Adrenal gland (tissue), 12 donors: ENCODE measurements around the gene SPECC1L. TPM values are rescaled to one million over a fixed set of nuclear protein-coding genes. Genes with fewer than 3 reads are reported as not detected.

ENCODE experiments used
- DNase-seq, 7 donors: peaks; one replicate each; pipeline ENCODE4 v3.0.0-alpha.2; 2019 to 2020
- H3K27ac ChIP-seq, 5 donors: fragments of 200-600 bp; sonication (generic) in 4 of 5; 1 replicate in 3 of 5; 2 replicates in 2 of 5; pipeline versions ENCODE4 v1.5.1 to v1.8.0; 2016 to 2020; ENCODE audit warnings: mild to moderate bottlenecking in 1 of 5
- H3K27me3 ChIP-seq: fragments of 200-600 bp; 2 replicates; pipeline ENCODE4 v1.8.0; 2021
- H3K36me3 ChIP-seq, 2 donors: fragments of 200-600 bp; replicated peaks in 1 of 2; 1 replicate in 1 of 2; 2 replicates in 1 of 2; pipeline versions ENCODE4 v1.5.1 to v1.8.0; 2018 to 2022
- H3K4me1 ChIP-seq, 2 donors: fragments of 200-600 bp; replicated peaks in 1 of 2; 1 replicate in 1 of 2; 2 replicates in 1 of 2; pipeline versions ENCODE4 v1.5.1 to v1.8.0; 2018 to 2021
- H3K4me3 ChIP-seq, 4 donors: fragments of 200-600 bp; sonication (generic) in 3 of 4; one replicate each; pipeline ENCODE4 v1.5.1; 2016 to 2018
- H3K9me3 ChIP-seq, 3 donors: fragments of 200-600 bp; sonication (generic) in 1 of 3; replicated peaks in 1 of 3; 1 replicate in 2 of 3; 2 replicates in 1 of 3; pipeline versions ENCODE4 v1.5.1 to v1.8.0; 2016 to 2021
- CTCF ChIP-seq, 6 experiments: fragments of 450-650 bp in 4 of 6; fragments of 200-600 bp in 2 of 6; sonication (generic) in 1 of 6; IDR thresholded peaks; 1 replicate in 5 of 6; 2 replicates in 1 of 6; pipeline versions ENCODE4 v1.5.1 to v1.8.0; 2016 to 2021; ENCODE audit warnings: antibody characterized with exemption in 6 of 6, mild to moderate bottlenecking in 2 of 6, moderate library complexity in 1 of 6
- POLR2A ChIP-seq, 2 donors: fragments of 450-650 bp; IDR thresholded peaks; one replicate each; pipeline ENCODE4 v1.6.1; 2017; ENCODE audit warnings: antibody characterized with exemption in 2 of 2, mild to moderate bottlenecking in 2 of 2, moderate library complexity in 1 of 2
- WGBS, 4 donors: extraction: QIAGEN DNeasy Blood & Tissue Kit in 2 of 4; methylation state at CpG; one replicate each; pipeline versions ENCODE4 v1.1.5 to v1.1.7; 2013 to 2017; 5-methylcytosine and 5-hydroxymethylcytosine counted together
- intact Hi-C, 2 donors: fragments of 100-400 bp; cut with DNase I; formaldehyde crosslinking; loops; one replicate each; pipeline versions ENCODE4 v1.14.1 to v1.15.0; 2022 to 2023
- polyA plus RNA-seq, 3 donors: library from polyadenylated mRNA; stranded (reverse); fragments of 200-250 nt in 2 of 3; fragments of 350-450 nt in 1 of 3; fragmentation: Illumina TruSeq in 1 of 3; extraction: RNeasy Lipid Tissue Mini Kit (QIAGEN cat#74804) in 1 of 3; gene quantifications; one replicate each; pipeline ENCODE4 v1.2.3, GENCODE V29; 2013 to 2014
- total RNA-seq, 9 donors: library from RNA; depleted of rRNA in 4 of 9; stranded (reverse); fragments of >200 nt in 4 of 9; fragments of 120-200 nt in 1 of 9; fragmentation: NEBNext Ultra II Directional in 1 of 9; extraction: Animal tissue kit (Norgen Biotek cat#: 25700) in 1 of 9; gene quantifications; one replicate each; pipeline versions ENCODE4 v1.1.0 to v1.2.4, GENCODE V29; 2013 to 2023
- donor health status: healthy with polysubstance abuse.
- donor health status: Bipolar disorder and iron deficiency.
- donor health status: DM: yes; HTN: yes; CAD: no.
- donor health status: DM: no; HTN: no; CAD: no.
- donor health status: DM: no; HTN: no; CAD: no.
- donor health status: DM: yes; HTN: yes; CAD: no.

SPECC1L gene
- total and polyA plus RNA-seq, 12 donors, result 7.2 to 121 (median 43.5) TPM

GRCh38 chr22:24329453-24329852 is 58.8 kb downstream of the SPECC1L start:
- intact Hi-C loops, result loop anchor here in 1 of 2 donors (10.0 kb wide), 2 partner anchors 95 to 195 kb away; partner anchors contain the start of gene ADORA2A
- no peak for TF ChIP-seq CTCF (IDR thresholded peaks at IDR 0.05)
- H3K4me3 ChIP-seq, result no peak overlapping the region
- peaks cover 0 to 16% of the 10 kb centered on the region in 2 donors for H3K4me1 ChIP-seq
- no peaks in the 10 kb centered on the region for H3K27me3 ChIP-seq
- no peak overlapping the region for H3K27ac ChIP-seq
- H3K36me3 ChIP-seq, result peaks cover 0 to 36% of the 10 kb centered on the region in 2 donors
- H3K9me3 ChIP-seq, result no peaks in the 10 kb centered on the region
- no peak for DNase-seq
- 72 to 77% (median 73%) methylated on average over 6 of the region's 6 CpGs for WGBS, 4 donors

DNA sequence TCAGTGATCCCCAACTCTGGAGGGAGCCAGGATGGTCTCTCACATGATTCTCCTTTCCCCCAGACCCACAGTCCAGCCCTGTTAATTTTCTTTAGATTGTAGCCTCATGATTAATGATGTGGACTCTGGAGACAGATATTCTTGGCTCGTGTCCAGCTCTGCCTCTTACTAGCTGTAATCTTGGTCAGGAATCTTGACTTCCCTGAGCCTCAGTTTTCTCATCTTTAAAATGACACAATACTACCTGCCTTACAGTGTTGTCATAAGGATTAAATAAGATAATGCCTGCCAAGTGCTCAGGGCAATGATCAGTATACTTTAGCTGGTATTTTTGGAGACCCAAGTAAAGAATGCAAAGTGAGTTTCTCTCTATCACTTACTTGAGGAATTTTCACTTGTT is 60.0 kb downstream of the SPECC1L start:
- peak in 1 of 7 donors; percentile 29 for DNase-seq
- 0 to 17% (median 8%) methylated on average over 1 of the region's 1 CpG for whole genome bisulfite sequencing, 4 donors
- H3K27me3 ChIP-seq, result no peaks in the 10 kb centered on the region
- intact Hi-C loops, result no loop called here
- peaks cover 0 to 12% of the 10 kb centered on the region in 2 donors for H3K4me1 ChIP-seq
- H3K9me3 ChIP-seq, result no peaks in the 10 kb centered on the region
- no peak overlapping the region for H3K4me3 ChIP-seq
- TF ChIP-seq POLR2A (IDR thresholded peaks at IDR 0.05) (no peak), CTCF (IDR thresholded peaks at IDR 0.05) (no peak)
- no peak overlapping the region for H3K27ac ChIP-seq
- peaks cover 0 to 44% of the 10 kb centered on the region in 2 donors for H3K36me3 ChIP-seq

DNA sequence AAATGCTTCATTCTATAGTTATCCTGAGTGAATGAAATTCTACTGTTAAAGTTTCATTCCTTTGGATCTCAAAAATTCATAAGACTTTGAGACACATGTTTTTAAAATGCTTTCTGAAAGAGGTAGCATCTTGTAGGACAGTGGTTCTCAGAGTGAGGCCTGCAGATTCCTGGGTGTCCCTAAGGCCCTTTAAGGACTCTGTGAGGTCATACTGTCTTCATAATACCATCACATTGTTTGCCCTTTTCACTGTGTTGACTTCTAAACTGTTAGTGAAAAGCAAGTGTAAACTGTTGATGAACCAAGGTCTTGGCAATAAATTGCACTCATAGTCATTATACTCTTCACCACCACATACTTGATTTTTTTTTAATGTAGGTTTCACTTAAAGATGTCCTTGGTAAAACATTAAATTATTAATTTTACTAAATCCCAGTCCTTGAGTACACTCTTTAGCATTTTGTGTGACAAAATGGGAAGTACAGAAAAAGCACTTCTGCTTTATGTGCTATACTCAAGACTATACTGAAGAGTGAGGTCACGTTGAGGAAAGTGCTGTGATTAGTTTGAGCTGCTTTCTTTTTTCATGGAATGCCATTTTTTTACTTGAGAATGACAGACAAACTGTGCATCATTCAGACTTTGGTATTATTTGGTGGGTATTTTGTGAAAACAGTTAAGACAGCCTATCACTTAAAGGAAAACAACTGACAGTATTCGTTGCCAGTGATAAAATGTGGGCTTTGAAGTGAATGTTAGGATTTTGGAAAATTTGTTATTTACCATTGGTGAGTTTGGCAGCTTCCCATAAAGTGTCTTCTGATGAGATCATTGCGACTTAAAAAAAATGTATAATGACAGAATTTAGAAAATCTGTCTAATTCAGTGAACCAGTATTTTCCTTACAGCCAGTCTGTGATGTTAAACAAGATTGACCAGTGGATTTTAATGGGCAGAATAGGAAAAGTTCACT is 61.1 kb downstream of the SPECC1L start:
- Histone ChIP-seq H3K36me3 (peaks cover 0 to 51% of the 10 kb centered on the region in 2 donors), H3K27me3 (no peaks in the 10 kb centered on the region), H3K4me3 (no peak overlapping the region), H3K27ac (no peak overlapping the region), H3K4me1 (peaks cover 0 to 12% of the 10 kb centered on the region in 2 donors), H3K9me3 (no peaks in the 10 kb centered on the region)
- no peak for DNase-seq
- TF ChIP-seq POLR2A (IDR thresholded peaks at IDR 0.05) (no peak), CTCF (IDR thresholded peaks at IDR 0.05) (no peak)
- intact Hi-C loops, result no loop called here
- WGBS, 4 donors, result 75 to 80% (median 79%) methylated on average over 3 of the region's 3 CpGs

- peaks cover 0 to 12% of the 10 kb centered on the region in 2 donors for H3K4me1 ChIP-seq
- DNase-seq, result no peak
- peak overlapping the region in 1 of 5 donors; percentile 24 for H3K27ac ChIP-seq
- peaks cover 0 to 55% of the 10 kb centered on the region in 2 donors for H3K36me3 ChIP-seq
- no peak for TF ChIP-seq POLR2A (IDR thresholded peaks at IDR 0.05)
- TF ChIP-seq CTCF (IDR thresholded peaks at IDR 0.05), result no peak
- intact Hi-C loops, result no loop called here
- 65 to 86% (median 74%) methylated on average over 2 of the region's 2 CpGs for WGBS, 4 donors
- H3K4me3 ChIP-seq, result no peak overlapping the region
- no peaks in the 10 kb centered on the region for H3K9me3 ChIP-seq
- no peaks in the 10 kb centered on the region for H3K27me3 ChIP-seq
Observed at GRCh38 chr22:24333301-24333700, 62.7 kb downstream of the SPECC1L start.
